ENCODE data around the gene CBLB. TPM values are rescaled to one million over a fixed set of nuclear protein-coding genes. Genes with fewer than 3 reads are reported as not detected.

The CBLB gene
- total RNA-seq, 2 donors from 2014 or later: 81.3 to 91.1 TPM

- Mint-ChIP-seq H3K27ac (peak overlapping the region; percentile 79), H3K4me3 (no peak overlapping the region)
- no peak for ATAC-seq
Observed at GRCh38 chr3:105799286-105799685, 69.5 kb downstream of the CBLB start.

GRCh38 chr3:105798381-105798934, 70.4 kb downstream of the CBLB start:
- peak overlapping the region; percentile 79 for H3K27ac Mint-ChIP-seq
- H3K27me3 Mint-ChIP-seq: no peaks in the 10 kb centered on the region
- peak overlapping the region; percentile 45 for H3K4me3 Mint-ChIP-seq
- DNase-seq (no peak), ATAC-seq (peak; percentile 69)
- H3K4me1 Mint-ChIP-seq: peaks cover 38% of the 10 kb centered on the region
- H3K9me3 ChIP-seq (ENCODE audit: control insufficient read depth, low read length, poor library complexity, severe bottlenecking): no peaks in the 10 kb centered on the region
- no peaks in the 10 kb centered on the region for H3K36me3 Mint-ChIP-seq (ENCODE audit: low read depth)

More at GRCh38 chr3:105799286-105799685, 69.5 kb downstream of the CBLB start:
- H3K4me1 Mint-ChIP-seq: peaks cover 36% of the 10 kb centered on the region
- DNase-seq: no peak
- H3K36me3 Mint-ChIP-seq (ENCODE audit: low read depth): no peaks in the 10 kb centered on the region
- no peaks in the 10 kb centered on the region for H3K27me3 Mint-ChIP-seq
- no peaks in the 10 kb centered on the region for H3K9me3 ChIP-seq (ENCODE audit: control insufficient read depth, low read length, poor library complexity, severe bottlenecking)

GRCh38 chr3:105793040-105793439, 75.8 kb downstream of the CBLB start:
- Mint-ChIP-seq H3K4me1 (peaks cover 31% of the 10 kb centered on the region), H3K36me3 (ENCODE audit: low read depth) (no peaks in the 10 kb centered on the region), H3K27ac (no peak overlapping the region), H3K4me3 (no peak overlapping the region), H3K27me3 (no peaks in the 10 kb centered on the region)
- H3K9me3 ChIP-seq (ENCODE audit: control insufficient read depth, low read length, poor library complexity, severe bottlenecking): no peaks in the 10 kb centered on the region
- DNase-seq (no peak), ATAC-seq (no peak)

DNA sequence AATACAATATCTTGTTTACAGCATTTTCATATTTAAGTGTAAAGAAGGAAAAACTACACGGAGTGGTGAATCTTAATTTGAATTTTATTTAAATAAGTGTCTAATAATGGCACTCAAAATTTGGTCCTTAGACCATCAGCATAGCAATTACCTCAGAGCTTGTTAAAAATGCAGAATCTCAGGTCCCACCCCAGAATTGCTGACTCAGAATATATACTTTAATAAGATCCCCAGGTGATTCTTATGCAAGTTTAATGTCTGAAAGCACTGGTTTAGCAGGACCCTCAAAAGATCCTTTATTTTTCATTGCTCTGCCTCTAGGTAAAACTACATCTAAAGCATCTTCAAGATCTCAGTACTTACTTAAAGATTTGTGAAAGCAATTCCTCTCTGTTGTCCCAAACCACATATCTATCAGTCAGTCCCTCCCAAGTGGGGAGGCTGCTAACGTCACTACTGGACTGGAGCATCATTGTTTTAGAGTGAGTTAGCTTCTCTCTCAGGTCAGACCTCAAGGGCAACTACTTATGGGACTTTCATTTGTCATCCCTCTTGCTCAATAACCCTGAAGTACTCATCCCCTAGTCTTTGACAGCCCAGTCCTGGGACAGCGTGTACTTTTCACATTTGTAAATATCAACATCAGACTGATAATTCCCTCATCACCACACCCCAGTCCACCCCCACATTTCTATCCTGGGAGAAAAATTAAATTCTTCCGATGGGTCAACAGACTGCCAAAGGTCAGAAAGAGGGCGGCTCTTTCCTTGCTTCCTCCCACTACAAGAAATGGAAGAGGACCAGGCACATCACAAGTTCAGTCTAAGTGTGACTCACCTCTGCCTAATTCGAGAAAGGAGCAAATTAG, 76.7 kb downstream of the CBLB start:
- Mint-ChIP-seq H3K27ac (no peak overlapping the region), H3K27me3 (no peaks in the 10 kb centered on the region), H3K4me3 (no peak overlapping the region), H3K36me3 (ENCODE audit: low read depth) (no peaks in the 10 kb centered on the region), H3K4me1 (peaks cover 26% of the 10 kb centered on the region)
- DNase-seq (no peak), ATAC-seq (no peak)
- H3K9me3 ChIP-seq (ENCODE audit: control insufficient read depth, low read length, poor library complexity, severe bottlenecking): no peaks in the 10 kb centered on the region

DNA sequence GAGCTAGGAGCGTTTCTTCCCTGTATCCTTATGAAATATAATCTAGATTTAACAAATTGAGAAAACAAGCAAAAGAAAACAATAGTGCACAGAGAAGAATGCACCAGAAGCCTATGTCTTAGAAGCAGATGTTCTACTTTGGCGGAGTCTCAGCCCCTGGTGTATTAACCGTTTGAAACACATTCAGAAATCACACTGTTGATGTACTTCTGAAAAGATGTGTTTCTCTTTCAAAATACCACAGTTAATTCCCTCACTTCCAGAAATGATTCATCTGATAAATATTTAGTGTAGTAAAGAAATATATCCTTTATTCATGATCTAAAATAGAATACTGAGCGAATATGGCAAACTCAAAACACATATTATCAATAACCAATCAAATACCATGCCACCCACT, 77.7 kb downstream of the CBLB start:
- Mint-ChIP-seq H3K27ac (peak overlapping the region; percentile 24), H3K4me1 (peaks cover 27% of the 10 kb centered on the region), H3K4me3 (no peak overlapping the region), H3K36me3 (ENCODE audit: low read depth) (no peaks in the 10 kb centered on the region), H3K27me3 (no peaks in the 10 kb centered on the region)
- DNase-seq: no peak
- no peaks in the 10 kb centered on the region for H3K9me3 ChIP-seq (ENCODE audit: control insufficient read depth, low read length, poor library complexity, severe bottlenecking)
- no peak for ATAC-seq

GRCh38 chr3:105790534-105790933, 78.3 kb downstream of the CBLB start:
- peak overlapping the region; percentile 24 for H3K27ac Mint-ChIP-seq
- no peaks in the 10 kb centered on the region for H3K9me3 ChIP-seq (ENCODE audit: control insufficient read depth, low read length, poor library complexity, severe bottlenecking)
- no peak for ATAC-seq
- H3K36me3 Mint-ChIP-seq (ENCODE audit: low read depth): no peaks in the 10 kb centered on the region
- H3K4me3 Mint-ChIP-seq: no peak overlapping the region
- H3K4me1 Mint-ChIP-seq: peaks cover 27% of the 10 kb centered on the region
- H3K27me3 Mint-ChIP-seq: no peaks in the 10 kb centered on the region
- DNase-seq: no peak

DNA sequence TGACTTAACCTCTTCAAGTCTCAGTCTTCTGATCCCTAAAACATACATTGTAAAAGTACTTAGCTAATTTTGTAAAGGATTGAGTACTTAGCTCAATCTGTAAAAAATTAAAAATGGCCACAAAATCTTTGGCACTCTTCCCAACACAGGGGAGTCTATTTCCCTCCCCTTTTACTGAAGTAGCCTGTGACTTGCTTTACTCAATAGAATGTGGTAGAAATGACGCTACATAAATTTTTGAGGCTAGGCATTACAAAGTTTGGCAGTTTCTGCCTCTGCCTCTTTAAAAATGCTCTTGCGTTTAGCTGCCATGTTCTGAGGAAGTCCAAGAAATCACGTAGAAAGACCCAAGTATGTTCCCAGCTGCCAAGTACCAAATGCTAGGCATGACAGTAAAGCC, 80.2 kb downstream of the CBLB start:
- H3K27me3 Mint-ChIP-seq: no peaks in the 10 kb centered on the region
- H3K4me3 Mint-ChIP-seq: no peak overlapping the region

GRCh38 chr3:105787453-105787852, 81.4 kb downstream of the CBLB start:
- peaks cover 19% of the 10 kb centered on the region for H3K4me1 Mint-ChIP-seq
- DNase-seq (no peak), ATAC-seq (no peak)
- H3K27me3 Mint-ChIP-seq: no peaks in the 10 kb centered on the region
- no peak overlapping the region for H3K4me3 Mint-ChIP-seq
- no peaks in the 10 kb centered on the region for H3K9me3 ChIP-seq (ENCODE audit: control insufficient read depth, low read length, poor library complexity, severe bottlenecking)
- H3K27ac Mint-ChIP-seq: no peak overlapping the region
- no peaks in the 10 kb centered on the region for H3K36me3 Mint-ChIP-seq (ENCODE audit: low read depth)

More for the DNA sequence above, 80.2 kb downstream of the CBLB start:
- H3K9me3 ChIP-seq (ENCODE audit: control insufficient read depth, low read length, poor library complexity, severe bottlenecking): no peaks in the 10 kb centered on the region
- ATAC-seq (no peak), DNase-seq (no peak)
- no peak overlapping the region for H3K27ac Mint-ChIP-seq
- peaks cover 27% of the 10 kb centered on the region for H3K4me1 Mint-ChIP-seq
- no peaks in the 10 kb centered on the region for H3K36me3 Mint-ChIP-seq (ENCODE audit: low read depth)

- no peak for DNase-seq
- no peaks in the 10 kb centered on the region for H3K27me3 Mint-ChIP-seq
- no peak overlapping the region for H3K4me3 Mint-ChIP-seq
- no peaks in the 10 kb centered on the region for H3K36me3 Mint-ChIP-seq (ENCODE audit: low read depth)
- no peak for ATAC-seq
- H3K9me3 ChIP-seq (ENCODE audit: control insufficient read depth, low read length, poor library complexity, severe bottlenecking): no peaks in the 10 kb centered on the region
- H3K27ac Mint-ChIP-seq: peak overlapping the region; percentile 56
- H3K4me1 Mint-ChIP-seq: peaks cover 17% of the 10 kb centered on the region
Observed at GRCh38 chr3:105786990-105787389, 81.8 kb downstream of the CBLB start.

- no peaks in the 10 kb centered on the region for H3K9me3 ChIP-seq (ENCODE audit: control insufficient read depth, low read length, poor library complexity, severe bottlenecking)
- H3K4me3 Mint-ChIP-seq: no peak overlapping the region
- DNase-seq (no peak), ATAC-seq (no peak)
- H3K36me3 Mint-ChIP-seq (ENCODE audit: low read depth): no peaks in the 10 kb centered on the region
- H3K27ac Mint-ChIP-seq: peak overlapping the region; percentile 56
- H3K27me3 Mint-ChIP-seq: no peaks in the 10 kb centered on the region
- peaks cover 20% of the 10 kb centered on the region for H3K4me1 Mint-ChIP-seq
Observed at GRCh38 chr3:105786241-105786640, 82.6 kb downstream of the CBLB start.

- H3K4me1 Mint-ChIP-seq: peaks cover 20% of the 10 kb centered on the region
- ATAC-seq (no peak), DNase-seq (no peak)
- H3K36me3 Mint-ChIP-seq (ENCODE audit: low read depth): no peaks in the 10 kb centered on the region
- peak overlapping the region; percentile 24 for H3K27ac Mint-ChIP-seq
- no peaks in the 10 kb centered on the region for H3K27me3 Mint-ChIP-seq
- H3K4me3 Mint-ChIP-seq: no peak overlapping the region
- H3K9me3 ChIP-seq (ENCODE audit: control insufficient read depth, low read length, poor library complexity, severe bottlenecking): no peaks in the 10 kb centered on the region
Observed at GRCh38 chr3:105785803-105786202, 83.0 kb downstream of the CBLB start.

DNA sequence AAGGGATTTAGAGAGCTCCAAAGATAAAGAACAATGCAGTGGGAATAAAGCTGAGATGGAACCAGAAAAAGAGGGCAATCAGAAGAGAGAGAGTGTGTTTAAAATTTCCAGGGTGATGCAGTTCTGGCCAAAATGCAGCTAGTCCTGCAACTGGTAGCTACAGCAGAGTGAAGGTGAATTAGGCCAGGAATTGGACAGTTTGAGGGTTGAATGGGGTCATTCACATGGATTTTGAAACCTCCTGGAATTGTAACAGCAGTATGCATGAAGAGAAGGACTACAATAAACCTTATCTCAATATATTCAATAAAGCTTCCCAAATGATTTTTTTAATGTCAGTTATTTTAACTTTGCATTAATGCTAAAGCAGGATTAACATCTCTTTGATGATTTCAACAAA, 85.2 kb downstream of the CBLB start:
- H3K4me1 Mint-ChIP-seq: peaks cover 15% of the 10 kb centered on the region
- no peak for ATAC-seq
- no peak for DNase-seq
- H3K27me3 Mint-ChIP-seq: no peaks in the 10 kb centered on the region
- no peak overlapping the region for H3K4me3 Mint-ChIP-seq
- no peaks in the 10 kb centered on the region for H3K36me3 Mint-ChIP-seq (ENCODE audit: low read depth)
- no peak overlapping the region for H3K27ac Mint-ChIP-seq
- H3K9me3 ChIP-seq (ENCODE audit: control insufficient read depth, low read length, poor library complexity, severe bottlenecking): no peaks in the 10 kb centered on the region

GRCh38 chr3:105781871-105782270, 86.9 kb downstream of the CBLB start:
- DNase-seq: no peak
- H3K27me3 Mint-ChIP-seq: no peaks in the 10 kb centered on the region
- H3K4me3 Mint-ChIP-seq: no peak overlapping the region
- H3K9me3 ChIP-seq (ENCODE audit: control insufficient read depth, low read length, poor library complexity, severe bottlenecking): no peaks in the 10 kb centered on the region
- H3K27ac Mint-ChIP-seq: peak overlapping the region; percentile 39
- ATAC-seq: no peak
- H3K4me1 Mint-ChIP-seq: peaks cover 24% of the 10 kb centered on the region
- H3K36me3 Mint-ChIP-seq (ENCODE audit: low read depth): no peaks in the 10 kb centered on the region

- ATAC-seq (no peak), DNase-seq (no peak)
- no peak overlapping the region for H3K4me3 Mint-ChIP-seq
- H3K36me3 Mint-ChIP-seq (ENCODE audit: low read depth): no peaks in the 10 kb centered on the region
- no peak overlapping the region for H3K27ac Mint-ChIP-seq
- H3K27me3 Mint-ChIP-seq: no peaks in the 10 kb centered on the region
- H3K4me1 Mint-ChIP-seq: peaks cover 30% of the 10 kb centered on the region
- H3K9me3 ChIP-seq (ENCODE audit: control insufficient read depth, low read length, poor library complexity, severe bottlenecking): no peaks in the 10 kb centered on the region
Observed at GRCh38 chr3:105780107-105780506, 88.7 kb downstream of the CBLB start.
